NCI-H1105 treated with DMSO at 0.1 percent for 48 hours (cell line): Measurements from ENCODE around the gene ATG2B.
"Not testable (repeated sequence)": the region's sequence is repeated elsewhere in the genome, so short reads cannot be mapped to it uniquely, and the experiment has no call there.

Source experiments
- DNase-seq: peaks from one replicate; lab custom pipeline; 2025; lab: John Stamatoyannopoulos, UW

ATG2B gene

DNA sequence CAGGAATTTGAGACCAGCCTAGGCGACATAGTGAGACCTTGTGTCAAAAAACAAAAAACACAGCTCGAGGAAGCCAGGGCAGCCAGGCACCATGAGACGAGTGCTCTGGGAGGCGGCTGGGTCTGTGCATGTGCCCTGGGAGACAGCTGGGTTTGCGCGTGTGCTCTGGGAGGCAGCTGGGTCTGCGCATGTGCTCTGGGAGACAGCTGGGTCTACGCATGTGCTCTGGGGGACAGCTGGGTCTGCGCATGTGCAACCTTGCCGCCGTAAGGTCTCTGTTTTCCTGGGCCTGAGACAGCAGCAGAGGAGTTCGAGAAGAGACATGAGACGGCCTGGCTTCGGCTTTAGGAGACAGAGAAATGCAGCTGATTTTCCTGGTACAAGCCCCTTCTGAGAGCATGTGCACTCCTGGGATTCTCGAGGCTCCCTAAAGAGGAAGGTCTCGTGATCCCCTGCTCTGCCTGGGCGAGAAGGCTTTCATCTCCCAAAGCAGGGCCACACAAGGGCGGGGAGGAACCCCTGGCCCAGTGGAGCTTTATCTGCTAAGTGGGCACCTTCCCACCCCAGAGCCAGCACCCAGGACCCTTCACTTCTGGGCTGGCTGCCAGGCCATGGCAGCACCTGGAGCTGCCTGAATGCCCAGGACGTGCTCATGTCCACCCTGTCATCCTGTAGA, 110.7 kb downstream of the ATG2B start:
- DNase-seq, result peak; percentile 26

DNA sequence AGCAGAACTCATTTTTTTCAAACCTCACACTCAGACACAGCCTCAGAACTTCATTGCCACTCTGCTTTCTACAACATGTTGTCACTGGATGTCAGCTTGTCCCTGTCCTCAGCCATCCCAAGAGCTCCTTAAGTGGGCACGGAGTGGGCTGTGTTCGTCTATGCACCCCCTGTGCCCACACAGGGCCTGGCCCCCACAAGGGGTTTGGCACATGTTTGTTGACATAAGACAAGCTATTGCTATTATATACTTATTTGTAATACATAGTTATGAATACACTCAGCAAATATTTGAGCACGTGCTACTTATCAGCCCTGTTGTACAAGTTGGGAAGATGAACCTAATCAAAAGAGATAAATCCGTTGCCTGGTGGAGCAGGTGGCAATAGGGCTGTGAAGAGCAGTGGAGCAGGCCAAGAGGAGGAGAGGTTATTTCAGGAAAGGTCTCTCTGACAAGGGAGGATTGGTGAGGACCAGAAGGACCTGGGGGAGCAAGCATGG, 111.4 kb downstream of the ATG2B start:
- DNase-seq, result no peak

DNA sequence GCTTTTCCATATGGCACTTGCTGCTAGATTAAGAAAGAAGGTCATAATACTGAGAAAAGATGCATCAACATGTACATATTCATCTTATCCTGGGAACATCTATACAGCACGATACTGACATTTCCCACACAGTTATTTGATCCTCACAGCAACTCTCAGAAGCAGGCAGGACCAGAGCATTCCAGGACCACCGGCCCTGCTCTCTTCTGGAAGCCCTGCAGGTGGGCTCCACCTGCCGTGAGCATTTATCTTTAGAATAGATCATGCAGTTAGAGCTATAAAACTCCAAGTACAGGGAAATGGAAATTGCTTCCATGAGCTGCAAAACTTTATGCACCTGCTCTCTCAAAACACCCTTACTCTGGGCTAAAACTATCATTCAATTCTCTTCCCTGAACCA, 112.7 kb downstream of the ATG2B start:
- DNase-seq, result no peak

DNA sequence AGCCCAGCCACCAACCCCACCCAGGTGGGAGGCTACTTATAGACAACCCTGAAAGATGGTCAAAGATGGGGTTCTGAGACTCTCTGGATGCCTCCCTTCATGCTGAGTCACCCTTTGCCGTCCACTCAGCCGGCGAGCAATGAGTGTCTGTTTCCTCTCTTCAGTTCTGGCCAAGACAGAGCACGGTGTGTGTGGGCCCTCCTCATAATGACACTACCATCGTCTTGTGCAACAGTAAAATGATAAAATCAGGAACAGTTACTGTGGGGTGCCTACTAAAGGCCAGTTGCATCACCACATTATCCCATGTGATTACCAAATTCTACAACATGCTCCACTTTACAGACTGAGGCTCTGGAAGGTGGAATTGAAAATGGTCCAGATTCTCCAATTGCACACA, 114.1 kb downstream of the ATG2B start:
- no peak for DNase-seq

DNA sequence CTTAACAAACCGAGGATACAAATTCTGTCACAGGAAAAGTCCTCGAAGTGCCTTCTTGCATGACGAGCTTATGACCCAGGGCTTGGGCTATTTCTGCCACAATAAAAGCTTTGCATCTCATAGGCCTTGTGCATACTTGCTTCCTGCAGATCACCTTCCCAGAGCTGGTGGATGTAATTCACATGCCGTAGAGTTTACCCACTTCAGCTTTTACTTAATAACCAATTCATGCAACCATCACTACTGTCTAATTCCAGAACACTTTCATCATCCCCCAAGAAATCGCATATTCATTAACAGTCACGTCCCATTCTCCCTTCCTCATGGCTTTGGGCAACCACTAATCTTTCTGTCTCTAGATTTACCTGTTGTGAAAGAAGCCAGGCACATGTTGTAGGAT, 116.1 kb downstream of the ATG2B start:
- no peak for DNase-seq

DNA sequence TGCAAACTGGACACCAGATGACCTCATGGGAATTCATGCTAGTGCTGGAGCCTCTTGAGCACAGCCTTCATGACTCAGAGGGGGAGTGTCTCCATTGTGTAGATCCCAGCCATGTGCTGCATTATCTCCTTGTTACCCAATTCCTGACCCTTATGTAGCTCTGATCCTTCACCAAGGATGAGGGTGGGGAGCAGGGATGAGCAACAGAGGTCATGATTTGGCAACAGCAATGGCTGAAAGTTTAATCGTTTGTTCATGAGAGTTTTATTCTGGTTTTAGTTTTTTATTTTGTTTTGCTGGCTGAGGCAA, 116.6 kb downstream of the ATG2B start:
- no peak for DNase-seq

DNA sequence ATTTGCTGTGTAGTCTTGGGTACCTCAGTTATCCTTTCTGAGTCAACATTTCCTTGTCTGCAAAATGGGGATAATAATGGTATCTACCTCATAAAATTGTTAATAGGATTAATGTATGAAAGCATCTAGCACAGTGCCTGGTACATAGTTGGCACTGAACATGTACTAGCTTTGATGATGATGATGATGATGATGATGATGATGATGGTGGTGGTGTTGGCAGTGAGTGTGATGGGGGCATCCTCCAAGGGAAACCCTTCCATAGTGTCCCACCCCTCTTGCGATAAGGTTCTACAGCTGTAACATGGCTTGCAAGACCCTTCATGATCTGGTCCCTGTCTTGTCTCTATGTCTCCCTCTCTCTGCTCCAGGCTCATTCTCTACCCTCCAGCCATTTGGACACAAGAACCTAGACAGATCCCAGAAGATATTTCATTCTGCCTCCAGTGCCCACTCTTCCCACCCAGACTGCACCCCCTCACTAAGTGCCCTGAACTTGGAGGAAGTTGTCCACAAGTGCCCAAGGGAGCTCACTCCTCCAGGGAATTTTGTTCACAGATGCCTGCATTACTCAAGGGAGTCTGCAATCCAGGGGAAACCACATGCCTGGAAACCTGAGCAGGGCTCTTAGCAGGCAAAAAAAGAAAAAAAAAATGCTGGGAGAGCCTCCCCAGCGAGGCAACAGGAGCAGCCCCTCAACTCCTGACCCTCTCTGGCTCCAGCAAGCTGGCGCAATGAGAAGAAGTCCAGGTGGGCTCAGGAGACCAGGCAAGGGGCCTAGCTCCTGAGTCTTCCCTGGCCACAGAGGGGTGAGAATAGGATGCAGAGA, 117.2 kb downstream of the ATG2B start:
- DNase-seq, result no peak

DNA sequence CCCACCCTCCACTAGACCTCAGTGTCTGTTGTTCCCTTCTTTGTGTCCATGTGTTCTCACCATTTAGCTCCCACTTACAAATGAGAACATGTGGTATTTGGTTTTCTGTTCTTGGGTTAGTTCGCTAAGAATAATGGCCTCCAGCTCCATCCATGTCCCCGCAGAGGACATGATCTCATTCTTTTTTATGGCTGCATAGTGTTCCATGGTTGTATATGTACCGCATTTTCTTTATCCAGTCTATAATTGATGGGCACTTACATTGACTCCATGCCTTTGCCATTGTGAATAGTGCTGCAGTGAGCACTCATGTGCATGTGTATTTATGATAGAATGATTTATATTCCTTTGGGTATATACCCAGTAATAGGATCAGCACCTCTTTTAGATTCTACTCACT, 118.1 kb downstream of the ATG2B start:
- DNase-seq, result not testable (repeated sequence)

DNA sequence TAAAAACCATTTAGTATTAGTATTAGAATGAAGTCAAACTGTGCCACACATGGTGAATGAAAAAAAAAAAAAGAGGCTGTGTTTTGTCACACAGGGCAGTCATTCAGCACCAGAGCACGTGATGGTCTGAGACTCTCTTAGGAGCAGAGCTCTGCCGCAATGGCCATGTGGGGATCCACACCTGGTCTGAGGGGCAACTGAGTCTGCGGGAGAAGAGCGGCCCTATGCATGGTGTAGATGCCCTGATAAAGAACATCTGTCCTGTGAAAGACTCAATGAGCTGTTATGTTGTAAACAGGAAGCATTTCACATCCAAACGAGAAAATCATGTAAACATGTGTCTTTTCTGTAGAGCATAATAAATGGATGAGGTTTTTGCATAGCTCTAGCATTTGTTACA, 119.4 kb downstream of the ATG2B start:
- DNase-seq, result no peak

DNA sequence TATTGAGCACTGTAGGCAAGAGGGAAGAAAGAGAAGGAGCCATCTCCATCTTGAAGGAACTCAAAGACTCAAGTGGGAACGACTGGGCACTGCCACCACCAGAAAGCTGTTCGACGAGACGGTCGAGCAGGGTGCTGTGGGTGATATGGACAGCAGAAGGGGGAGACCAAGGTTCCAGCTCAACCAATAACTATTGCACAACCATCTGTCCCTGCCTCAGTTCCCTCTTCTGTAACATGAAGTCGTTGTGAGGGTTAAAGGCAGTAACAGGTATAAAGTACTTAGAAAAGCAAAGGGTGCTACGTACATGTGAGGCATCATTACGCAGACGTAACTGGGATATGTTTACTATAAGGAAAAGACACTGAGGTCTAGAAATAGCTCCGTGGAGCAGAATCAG, 121.0 kb downstream of the ATG2B start:
- DNase-seq, result no peak

DNA sequence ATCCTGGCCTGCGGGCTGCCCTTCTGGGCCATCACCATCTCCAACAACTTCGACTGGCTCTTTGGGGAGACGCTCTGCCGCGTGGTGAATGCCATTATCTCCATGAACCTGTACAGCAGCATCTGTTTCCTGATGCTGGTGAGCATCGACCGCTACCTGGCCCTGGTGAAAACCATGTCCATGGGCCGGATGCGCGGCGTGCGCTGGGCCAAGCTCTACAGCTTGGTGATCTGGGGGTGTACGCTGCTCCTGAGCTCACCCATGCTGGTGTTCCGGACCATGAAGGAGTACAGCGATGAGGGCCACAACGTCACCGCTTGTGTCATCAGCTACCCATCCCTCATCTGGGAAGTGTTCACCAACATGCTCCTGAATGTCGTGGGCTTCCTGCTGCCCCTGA, 122.5 kb downstream of the ATG2B start:
- DNase-seq, result no peak

DNA sequence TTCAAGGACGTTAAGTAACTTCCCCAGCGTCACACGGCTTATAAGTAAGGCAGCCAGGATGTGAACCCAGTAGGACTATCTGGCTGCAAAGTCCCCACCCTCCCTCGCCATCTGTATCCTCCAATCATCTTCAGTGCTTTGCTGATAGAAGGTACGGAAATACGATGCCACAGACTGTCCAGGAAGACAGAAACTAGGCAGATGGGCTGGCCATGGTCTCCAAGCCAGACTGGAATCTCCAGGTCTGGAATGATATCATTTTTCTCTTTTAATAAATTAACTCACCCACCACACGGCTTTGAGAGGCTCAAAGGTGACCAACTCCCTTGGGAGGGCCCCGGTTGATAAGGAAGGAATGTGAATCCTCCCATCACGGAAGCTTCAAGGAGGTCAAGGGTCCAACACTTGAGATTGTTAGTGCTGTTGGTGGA, 123.4 kb downstream of the ATG2B start:
- DNase-seq, result no peak

DNA sequence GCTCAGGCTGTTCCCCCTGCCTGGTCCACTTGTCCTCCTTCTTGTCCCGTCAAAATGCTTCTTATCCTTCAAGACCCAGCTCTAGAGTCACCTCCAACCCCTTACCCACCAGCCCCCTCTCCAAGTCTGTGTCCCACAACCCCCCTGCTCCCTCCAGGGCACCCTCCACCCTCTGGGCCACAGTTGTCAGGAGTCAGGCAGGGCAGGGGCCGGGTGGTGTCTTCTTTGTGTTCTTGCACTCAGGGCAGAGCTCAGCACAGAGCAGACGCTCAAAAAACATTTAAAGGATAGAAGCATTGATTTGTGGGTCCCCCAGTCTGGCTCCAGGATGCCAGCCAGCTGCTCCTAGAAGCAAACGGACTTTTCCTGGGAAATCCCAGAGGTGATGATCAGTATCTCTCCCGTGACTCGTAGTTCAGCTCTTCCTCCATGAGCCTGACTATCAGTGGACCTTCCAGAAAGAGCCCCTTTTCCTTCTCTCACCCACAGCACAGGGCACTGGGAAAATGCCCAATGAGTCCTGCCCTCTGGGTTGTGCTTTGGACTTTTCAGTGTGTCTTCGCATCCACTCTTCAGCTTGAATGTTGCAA, 124.4 kb downstream of the ATG2B start:
- no peak for DNase-seq

DNA sequence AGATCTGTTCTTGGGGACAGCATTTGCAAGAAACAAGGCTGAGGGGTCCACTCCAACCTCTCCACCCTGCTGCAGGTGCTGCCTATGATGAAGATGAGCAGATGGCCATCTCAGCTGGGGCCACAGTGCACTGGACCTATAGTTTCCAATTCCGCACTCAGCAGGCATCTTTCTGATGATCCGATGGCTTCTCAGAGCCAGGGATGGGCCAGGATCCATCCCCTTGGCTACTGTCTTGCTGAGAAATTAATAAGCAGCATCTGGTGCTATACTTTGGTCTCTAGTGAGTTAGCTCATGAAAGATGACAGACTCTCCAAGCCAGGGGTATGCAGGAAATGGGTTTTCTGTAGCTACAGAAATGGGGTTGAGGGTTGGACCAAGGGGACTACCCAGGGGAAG, 125.5 kb downstream of the ATG2B start:
- no peak for DNase-seq

DNA sequence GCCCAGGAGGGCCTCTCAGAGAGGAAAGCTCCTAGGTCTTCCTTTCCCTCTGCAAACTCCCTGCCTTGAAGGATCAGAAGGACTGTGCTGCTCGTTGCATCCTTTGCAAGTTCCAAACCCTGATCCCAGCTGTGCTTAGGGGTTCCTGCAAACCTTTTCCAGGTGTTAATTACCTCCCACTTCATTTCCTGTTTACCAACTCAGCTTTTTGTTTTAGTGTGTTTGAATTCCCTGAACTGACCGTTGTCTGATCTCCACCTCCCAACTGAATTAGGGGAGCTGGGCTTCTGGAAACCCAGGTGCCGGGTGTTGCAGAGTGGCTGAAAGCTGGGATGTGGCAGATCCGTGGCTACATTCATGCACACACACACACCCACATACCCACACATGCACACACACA, 127.7 kb downstream of the ATG2B start:
- DNase-seq, result no peak

DNA sequence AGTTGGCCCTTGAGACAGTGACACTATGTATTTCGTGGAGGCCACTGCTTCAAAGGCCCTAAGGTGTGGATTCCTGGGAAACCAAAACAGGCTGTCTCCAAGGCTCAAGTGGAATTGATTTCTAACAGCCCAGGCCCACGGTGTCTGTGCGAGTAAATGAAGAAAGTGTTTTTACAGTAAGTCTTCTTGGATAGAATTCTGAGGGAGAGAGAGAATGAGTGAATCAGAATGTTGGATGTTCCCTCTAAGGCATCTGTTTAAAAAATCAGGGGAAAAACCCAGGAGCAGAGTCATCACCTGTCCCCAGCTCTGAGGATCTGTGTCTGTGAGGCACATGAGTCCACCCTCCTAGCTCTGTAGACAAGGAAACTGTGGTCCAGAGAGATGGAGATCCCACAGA, 129.5 kb downstream of the ATG2B start:
- DNase-seq, result no peak

DNA sequence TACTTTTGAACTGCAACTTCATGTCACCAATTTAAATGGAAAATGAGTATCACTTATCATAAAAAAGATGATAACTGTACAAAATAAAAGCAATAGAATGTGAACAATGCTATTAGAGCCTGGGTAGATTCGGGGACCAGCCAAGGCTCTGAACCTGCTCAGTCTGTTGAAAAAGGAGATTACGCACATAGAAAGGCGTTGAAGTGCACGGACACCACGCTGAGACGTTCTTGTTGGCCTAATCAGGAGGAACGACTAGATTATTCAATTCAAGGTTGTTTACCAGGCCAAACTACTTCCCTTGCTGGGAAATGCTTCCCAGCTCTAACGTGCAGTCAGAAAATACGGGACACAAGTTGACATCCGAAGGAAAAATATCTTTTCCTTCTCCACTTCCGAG, 130.6 kb downstream of the ATG2B start:
- DNase-seq, result no peak

DNA sequence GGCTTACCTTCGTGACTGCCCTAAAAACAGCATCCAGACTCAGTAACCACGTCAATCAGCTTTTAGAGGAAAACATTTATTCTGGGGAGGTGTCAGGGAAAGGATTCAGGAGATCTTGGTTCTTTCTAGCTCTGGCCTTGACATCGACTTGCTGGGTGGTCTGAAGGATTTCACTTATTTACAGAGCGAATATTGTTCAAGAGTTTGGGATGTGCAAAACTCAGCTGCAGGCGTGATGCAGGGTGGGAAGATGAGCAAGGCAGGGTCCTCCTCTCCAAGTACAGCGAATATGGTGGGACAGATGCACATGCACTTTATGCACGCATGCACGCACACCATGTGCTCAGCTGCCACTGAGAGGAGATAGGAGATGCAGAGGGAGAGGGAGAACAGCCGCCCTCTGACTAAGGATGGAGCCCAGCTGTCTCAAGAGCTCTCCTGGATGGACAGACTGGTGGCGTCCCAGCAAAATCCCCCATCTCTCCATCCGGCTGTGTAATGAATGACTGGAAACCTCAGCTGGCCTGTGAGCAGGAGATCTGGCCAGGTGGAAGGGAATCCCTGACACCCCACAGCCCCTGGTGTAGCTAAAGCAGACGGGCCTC, 131.5 kb downstream of the ATG2B start:
- DNase-seq, result no peak

DNA sequence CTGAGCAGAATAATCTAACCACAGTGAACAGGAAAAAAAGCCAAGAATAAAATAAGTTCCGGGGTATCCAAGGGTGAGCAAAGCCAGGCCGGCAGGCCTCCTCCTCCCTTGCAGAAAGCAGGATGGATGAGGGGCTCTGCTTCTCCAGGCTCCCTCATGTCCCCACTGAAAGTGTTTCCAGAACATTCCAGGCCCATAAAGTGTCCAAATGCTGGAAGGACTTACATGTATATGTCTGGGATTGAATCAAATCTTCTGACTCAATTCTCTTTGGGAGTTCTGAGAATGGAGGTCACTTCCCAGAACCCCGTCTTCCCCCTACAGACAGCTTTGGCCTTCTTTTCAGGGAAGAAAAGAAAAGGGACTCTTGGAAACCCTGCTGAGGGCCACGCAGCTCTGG, 132.1 kb downstream of the ATG2B start:
- no peak for DNase-seq

DNA sequence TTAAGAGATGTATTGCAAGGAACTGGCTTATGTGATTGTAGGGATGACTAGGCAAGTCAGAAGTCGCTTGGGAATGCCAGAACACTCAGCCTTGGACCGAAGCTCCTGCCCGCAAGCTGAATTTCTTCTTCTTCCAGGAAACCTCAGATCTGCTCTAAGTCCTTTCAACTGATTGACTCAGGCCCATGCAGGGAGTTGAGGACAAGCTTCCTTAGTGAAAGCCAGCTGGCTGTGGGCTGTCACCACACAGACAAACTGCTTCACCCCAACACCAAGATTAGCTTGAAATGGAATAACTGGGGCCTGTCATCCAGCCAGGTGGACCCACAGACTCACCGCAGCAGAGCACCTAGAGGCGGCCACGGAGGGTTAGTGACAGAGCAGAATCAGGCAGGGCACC, 133.8 kb downstream of the ATG2B start:
- no peak for DNase-seq
